Peyer's patch (tissue), 4 donors: Measurements from ENCODE around the gene GOLGA8M.
"Not testable (repeated sequence)": the region's sequence is repeated elsewhere in the genome, so short reads cannot be mapped to it uniquely, and the experiment has no call there.

ENCODE experiments used
- POLR2A ChIP-seq, 2 donors: fragments of 450-650 bp; IDR thresholded peaks; one replicate each; pipeline ENCODE4 v1.5.1; 2017; ENCODE audit warnings: antibody characterized with exemption in 2 of 2, mild to moderate bottlenecking in 2 of 2, moderate library complexity in 2 of 2
- TF ChIP-seq, protein P1 (sequence below), 6 experiments: fragments of 450-650 bp in 4 of 6; fragments of 200-600 bp in 2 of 6; sonication (generic) in 1 of 6; IDR thresholded peaks; one replicate each; pipeline ENCODE4 v1.5.1; 2017 to 2019; ENCODE audit warnings: antibody characterized with exemption in 6 of 6, mild to moderate bottlenecking in 3 of 6, moderate library complexity in 1 of 6

DNA sequence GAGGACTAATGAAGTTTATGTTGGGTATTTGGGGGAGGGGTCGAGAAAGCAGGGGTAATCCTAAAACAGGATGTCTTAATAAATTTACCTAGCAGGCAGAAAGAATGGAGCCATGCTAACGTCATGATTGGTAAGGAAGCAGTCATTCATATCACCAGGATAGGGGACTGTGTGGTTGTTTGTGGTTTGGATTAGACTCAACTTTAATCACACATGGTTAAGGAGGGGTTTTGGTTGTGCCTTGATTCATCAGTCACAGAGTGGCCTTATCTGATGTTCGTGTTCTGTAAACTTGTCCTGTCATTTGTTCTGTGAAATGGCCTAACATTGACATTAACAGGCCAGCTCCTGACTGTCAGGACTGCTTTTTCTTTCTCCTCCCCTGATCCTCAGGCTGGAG is 40.1 kb downstream of the GOLGA8M start:
- TF ChIP-seq POLR2A (IDR thresholded peaks at IDR 0.05), result not testable (repeated sequence)
- TF ChIP-seq, protein P1, sequence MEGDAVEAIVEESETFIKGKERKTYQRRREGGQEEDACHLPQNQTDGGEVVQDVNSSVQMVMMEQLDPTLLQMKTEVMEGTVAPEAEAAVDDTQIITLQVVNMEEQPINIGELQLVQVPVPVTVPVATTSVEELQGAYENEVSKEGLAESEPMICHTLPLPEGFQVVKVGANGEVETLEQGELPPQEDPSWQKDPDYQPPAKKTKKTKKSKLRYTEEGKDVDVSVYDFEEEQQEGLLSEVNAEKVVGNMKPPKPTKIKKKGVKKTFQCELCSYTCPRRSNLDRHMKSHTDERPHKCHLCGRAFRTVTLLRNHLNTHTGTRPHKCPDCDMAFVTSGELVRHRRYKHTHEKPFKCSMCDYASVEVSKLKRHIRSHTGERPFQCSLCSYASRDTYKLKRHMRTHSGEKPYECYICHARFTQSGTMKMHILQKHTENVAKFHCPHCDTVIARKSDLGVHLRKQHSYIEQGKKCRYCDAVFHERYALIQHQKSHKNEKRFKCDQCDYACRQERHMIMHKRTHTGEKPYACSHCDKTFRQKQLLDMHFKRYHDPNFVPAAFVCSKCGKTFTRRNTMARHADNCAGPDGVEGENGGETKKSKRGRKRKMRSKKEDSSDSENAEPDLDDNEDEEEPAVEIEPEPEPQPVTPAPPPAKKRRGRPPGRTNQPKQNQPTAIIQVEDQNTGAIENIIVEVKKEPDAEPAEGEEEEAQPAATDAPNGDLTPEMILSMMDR (IDR thresholded peaks at IDR 0.05), result not testable (repeated sequence)
